CD4-positive, CD25-positive, alpha-beta regulatory T cell (primary cell): Measurements from ENCODE around the gene PITPNB. TPM values are rescaled to one million over a fixed set of nuclear protein-coding genes. Genes with fewer than 3 reads are reported as not detected.

Experiments used
- polyA plus RNA-seq, 4 donors: library from polyadenylated mRNA; unstranded; fragments of 300-500 nt; fragmentation: Illumina TruSeq; gene quantifications; one replicate each; pipeline ENCODE4 v1.2.3, GENCODE V29; 2021
- total RNA-seq: library from RNA; stranded (reverse); gene quantifications from one replicate; pipeline ENCODE4 v1.2.3, GENCODE V29; 2022

PITPNB gene
- total and polyA plus RNA-seq, 5 donors from 2014 or later: 59.3 to 69.3 (median 64.7) TPM

Other genes with a start within 250 kb of the PITPNB start
- 0.39 TPM for gene MN1, start 117.5 kb downstream of the PITPNB start, total RNA-seq
- gene MN1, start 117.5 kb downstream of the PITPNB start, polyA plus RNA-seq: under 1 TPM in 1 of 4 donors, not detected in 3; 0.07 TPM